Aorta (tissue), 5 donors: ENCODE measurements around the gene TCP11. TPM values are rescaled to one million over a fixed set of nuclear protein-coding genes. Genes with fewer than 3 reads are reported as not detected.

Experiments used
- ATAC-seq: fragments of 200-7000 bp; cut with Tn5 transposase; one replicate; pipeline ENCODE4 v1.9.1; 2022; ENCODE audit warnings: moderate library complexity; ENCODE audit not compliant: low FRiP score
- DNase-seq, 2 donors: peaks; one replicate each; pipeline ENCODE4 v3.0.0-alpha.2; 2020
- H3K27ac ChIP-seq, 2 donors: one replicate each; pipeline ENCODE4 v1.5.1; 2013; ENCODE audit warnings: low read length in 2 of 2, mild to moderate bottlenecking in 2 of 2, moderate library complexity in 2 of 2, control low read depth in 1 of 2, inconsistent platforms in 1 of 2, low read depth in 1 of 2
- H3K27me3 ChIP-seq, 2 donors: one replicate each; pipeline ENCODE4 v1.6.1; 2013; ENCODE audit warnings: control low read depth in 1 of 2, low read length in 1 of 2, mild to moderate bottlenecking in 1 of 2, moderate library complexity in 1 of 2; ENCODE audit not compliant: insufficient read depth in 2 of 2, control insufficient read depth in 1 of 2
- H3K36me3 ChIP-seq, 2 donors: one replicate each; pipeline ENCODE4 v1.6.1; 2013; ENCODE audit warnings: control low read depth in 1 of 2, low read length in 1 of 2, mild to moderate bottlenecking in 1 of 2; ENCODE audit not compliant: insufficient read depth in 2 of 2, control insufficient read depth in 1 of 2
- H3K4me1 ChIP-seq, 2 donors: one replicate each; pipeline ENCODE4 v1.6.1; 2013; ENCODE audit warnings: low read length in 2 of 2, control low read depth in 1 of 2, mild to moderate bottlenecking in 1 of 2, moderate library complexity in 1 of 2; ENCODE audit not compliant: insufficient read depth in 2 of 2, control insufficient read depth in 1 of 2
- H3K4me3 ChIP-seq, 2 donors: one replicate each; pipeline ENCODE4 v1.5.1; 2013; ENCODE audit warnings: low read length in 2 of 2, control low read depth in 1 of 2, mild to moderate bottlenecking in 1 of 2
- H3K9me3 ChIP-seq: one replicate; pipeline ENCODE4 v1.6.1; 2013; ENCODE audit warnings: mild to moderate bottlenecking, low read length; ENCODE audit not compliant: control insufficient read depth
- WGBS, 2 donors: extraction: QIAGEN DNeasy Blood & Tissue Kit; methylation state at CpG; one replicate each; pipeline ENCODE4 v1.1.7; 2013; 5-methylcytosine and 5-hydroxymethylcytosine counted together
- intact Hi-C, 2 donors: fragments of 100-400 bp; cut with DNase I; formaldehyde crosslinking; loops; one replicate each; pipeline versions ENCODE4 v1.14.2 to v1.15.0; 2022
- polyA plus RNA-seq, 2 donors: library from polyadenylated mRNA; stranded (reverse); fragments of 200-250 nt; gene quantifications; one replicate each; pipeline ENCODE4 v1.2.3, GENCODE V29; 2013
- total RNA-seq, 2 donors: library from RNA; stranded (reverse); fragmentation: NEBNext Ultra II Directional; extraction: Animal tissue kit (Norgen Biotek cat#: 25700); gene quantifications; one replicate each; pipeline ENCODE4 v1.2.1, GENCODE V29; 2021
- donor health status: healthy with polysubstance abuse.
- donor health status: Bipolar disorder and iron deficiency.
- donor health status: DM: no; HTN: no; CAD: no.
- donor health status: DM: no; HTN: no; CAD: no.
- donor health status: DM: yes; HTN: yes; CAD: no.

Gene TCP11
- total and polyA plus RNA-seq, 4 donors: 0.36 TPM; not detected in 3

GRCh38 chr6:35080016-35080680 lies 61.0 kb downstream of the TCP11 start:
- intact Hi-C loops: no loop called here
- H3K4me1 ChIP-seq: no peaks in the 10 kb centered on the region
- no peak for ATAC-seq
- WGBS, 2 donors: 86 to 89% methylated on average over 13 of the region's 13 CpGs
- H3K4me3 ChIP-seq: no peak overlapping the region
- no peaks in the 10 kb centered on the region for H3K27me3 ChIP-seq
- no peak for DNase-seq
- H3K9me3 ChIP-seq: no peaks in the 10 kb centered on the region
- H3K36me3 ChIP-seq: peaks cover 0 to 8% of the 10 kb centered on the region in 2 donors
- no peak overlapping the region for H3K27ac ChIP-seq

DNA sequence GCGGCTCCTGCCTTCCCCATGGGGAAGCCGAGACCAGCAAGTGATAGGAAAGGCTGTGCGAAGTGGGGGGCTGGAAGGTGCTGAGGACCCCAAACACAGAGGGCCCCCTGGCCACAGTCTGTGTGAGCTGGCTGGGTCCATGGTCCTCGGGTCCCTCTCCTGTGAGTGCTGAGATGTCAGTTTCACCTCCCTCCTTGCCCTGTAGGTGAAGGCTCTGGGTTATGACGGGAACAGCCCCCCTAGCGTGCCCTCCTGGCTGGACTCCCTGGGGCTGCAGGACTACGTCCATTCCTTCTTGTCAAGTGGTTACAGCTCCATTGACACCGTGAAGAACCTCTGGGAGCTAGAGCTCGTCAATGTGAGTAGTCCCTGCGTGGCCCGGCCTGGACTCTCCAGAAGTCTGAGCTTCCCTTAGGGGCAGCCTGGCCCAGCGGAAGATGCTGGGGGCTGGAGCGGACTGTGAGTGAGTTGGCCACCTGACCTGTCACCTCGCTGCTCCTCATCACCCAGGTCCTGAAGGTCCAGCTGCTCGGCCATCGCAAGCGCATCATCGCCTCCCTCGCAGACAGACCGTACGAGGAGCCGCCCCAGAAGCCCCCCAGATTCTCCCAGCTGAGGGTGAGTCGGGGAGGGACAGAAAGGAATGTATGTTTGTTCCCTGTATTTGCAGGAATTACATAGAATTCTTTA lies 61.7 kb downstream of the TCP11 start:
- H3K27me3 ChIP-seq: no peaks in the 10 kb centered on the region
- peaks cover 0 to 8% of the 10 kb centered on the region in 2 donors for H3K36me3 ChIP-seq
- no peak overlapping the region for H3K4me3 ChIP-seq
- H3K27ac ChIP-seq: no peak overlapping the region
- 89 to 90% methylated on average over 23 of the region's 23 CpGs for WGBS, 2 donors
- no peak for ATAC-seq
- H3K9me3 ChIP-seq: no peaks in the 10 kb centered on the region
- DNase-seq: peak in 1 of 2 donors; percentile 68
- intact Hi-C loops: no loop called here
- H3K4me1 ChIP-seq: no peaks in the 10 kb centered on the region

GRCh38 chr6:35078896-35079295 lies 62.2 kb downstream of the TCP11 start:
- 90 to 92% methylated on average over 11 of the region's 11 CpGs for WGBS, 2 donors
- no peaks in the 10 kb centered on the region for H3K4me1 ChIP-seq
- H3K4me3 ChIP-seq: no peak overlapping the region

GRCh38 chr6:35078226-35078850 lies 62.8 kb downstream of the TCP11 start:
- intact Hi-C loops: no loop called here
- 89 to 91% methylated on average over 20 of the region's 20 CpGs for WGBS, 2 donors
- Histone ChIP-seq H3K9me3 (no peaks in the 10 kb centered on the region), H3K36me3 (peaks cover 0 to 7% of the 10 kb centered on the region in 2 donors), H3K27ac (no peak overlapping the region), H3K27me3 (no peaks in the 10 kb centered on the region), H3K4me3 (no peak overlapping the region), H3K4me1 (no peaks in the 10 kb centered on the region)
- peak; percentile 26 for ATAC-seq
- DNase-seq: peak; percentile 15 to 55

More at GRCh38 chr6:35078896-35079295, 62.2 kb downstream of the TCP11 start:
- Histone ChIP-seq H3K36me3 (peaks cover 0 to 8% of the 10 kb centered on the region in 2 donors), H3K27ac (no peak overlapping the region), H3K27me3 (no peaks in the 10 kb centered on the region), H3K9me3 (no peaks in the 10 kb centered on the region)
- intact Hi-C loops: no loop called here
- DNase-seq: no peak
- ATAC-seq: no peak

GRCh38 chr6:35077713-35078105 lies 63.4 kb downstream of the TCP11 start:
- Histone ChIP-seq H3K4me1 (no peaks in the 10 kb centered on the region), H3K27me3 (no peaks in the 10 kb centered on the region), H3K27ac (no peak overlapping the region), H3K36me3 (peaks cover 0 to 8% of the 10 kb centered on the region in 2 donors), H3K4me3 (no peak overlapping the region), H3K9me3 (no peaks in the 10 kb centered on the region)
- DNase-seq: peak; percentile 37 to 39
- ATAC-seq: no peak
- 79 to 82% methylated on average over 11 of the region's 11 CpGs for WGBS, 2 donors
- intact Hi-C loops: no loop called here

DNA sequence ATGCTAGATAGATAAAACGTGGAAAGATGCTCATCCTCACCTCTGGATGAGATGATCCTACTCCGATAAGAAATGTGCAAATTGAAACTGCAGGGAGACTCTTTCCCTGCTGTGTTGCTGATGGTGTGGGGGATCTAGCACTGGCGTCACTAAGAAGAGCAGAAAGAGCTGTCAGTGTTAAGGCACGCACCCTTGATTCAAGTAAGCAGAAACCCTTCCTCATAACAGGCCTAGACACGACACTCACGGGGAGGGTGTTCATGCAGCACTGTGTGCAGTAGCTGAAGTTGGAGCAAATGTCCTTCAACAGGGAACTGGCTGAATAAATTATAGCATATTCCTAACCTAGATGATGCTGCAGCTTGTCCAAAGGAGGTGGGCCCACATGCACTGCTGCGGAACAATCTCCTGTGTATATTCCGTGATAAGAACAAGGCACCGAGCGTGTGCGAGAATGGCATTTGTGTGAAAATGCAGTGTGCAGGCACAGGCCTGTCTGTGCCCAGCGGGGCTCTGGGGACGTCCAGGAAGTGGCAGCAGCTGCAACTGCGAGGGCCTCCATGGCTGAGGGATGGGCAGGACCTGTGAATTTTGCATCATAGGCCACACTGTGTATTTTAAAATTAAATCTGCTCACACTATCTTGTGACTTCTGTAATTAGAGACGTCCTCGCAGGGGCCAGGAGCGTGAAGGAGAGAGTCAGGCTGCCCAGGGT lies 64.0 kb downstream of the TCP11 start:
- Histone ChIP-seq H3K9me3 (no peaks in the 10 kb centered on the region), H3K36me3 (peaks cover 0 to 8% of the 10 kb centered on the region in 2 donors), H3K27me3 (no peaks in the 10 kb centered on the region), H3K4me3 (no peak overlapping the region), H3K27ac (no peak overlapping the region), H3K4me1 (no peaks in the 10 kb centered on the region)
- WGBS, 2 donors: 81% methylated on average over 17 of the region's 17 CpGs
- ATAC-seq (no peak), DNase-seq (peak; percentile 26 to 63)
- intact Hi-C loops: no loop called here

DNA sequence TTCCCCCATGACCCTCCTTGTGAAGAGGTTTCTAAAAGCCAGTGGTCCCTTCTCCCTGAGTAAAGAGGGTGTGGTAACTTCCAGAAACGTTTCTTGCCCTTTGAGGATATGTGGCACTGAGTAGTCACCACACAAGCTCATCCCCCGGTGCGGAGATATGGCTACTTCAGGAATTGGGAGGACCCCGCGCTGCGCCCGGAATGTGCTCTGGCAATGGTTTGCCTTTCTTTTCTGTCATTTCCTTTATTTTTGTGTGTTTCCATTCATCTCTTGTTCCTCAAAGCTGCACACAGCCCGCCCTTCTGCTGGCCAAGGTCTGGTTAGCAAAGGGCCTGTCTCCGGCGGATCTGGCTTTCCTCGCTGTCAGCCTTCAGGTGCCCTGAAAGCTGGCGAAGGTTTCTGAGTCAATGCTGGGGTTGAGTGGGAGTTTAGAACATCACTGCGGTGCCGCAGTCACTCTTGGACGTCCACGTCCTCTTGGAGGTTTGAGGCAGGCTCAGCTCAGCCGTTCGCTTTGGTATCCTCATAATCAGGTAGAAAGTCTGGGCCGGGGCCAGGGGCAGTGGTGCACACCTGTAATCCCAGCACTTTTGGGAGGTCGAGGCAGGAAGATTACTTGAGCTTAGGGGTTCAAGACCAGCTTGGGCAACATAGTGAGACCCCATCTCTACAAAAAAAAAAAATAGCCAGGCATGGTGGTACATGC lies 67.2 kb downstream of the TCP11 start:
- ATAC-seq (no peak), DNase-seq (peak; percentile 25 to 57)
- 90% methylated on average over 20 of the region's 20 CpGs for WGBS, 2 donors
- no peak overlapping the region for H3K4me3 ChIP-seq
- H3K9me3 ChIP-seq: no peaks in the 10 kb centered on the region
- no peaks in the 10 kb centered on the region for H3K4me1 ChIP-seq
- H3K27ac ChIP-seq: no peak overlapping the region
- peaks cover 3 to 5% of the 10 kb centered on the region in 2 donors for H3K36me3 ChIP-seq
- no peaks in the 10 kb centered on the region for H3K27me3 ChIP-seq
- intact Hi-C loops: no loop called here

DNA sequence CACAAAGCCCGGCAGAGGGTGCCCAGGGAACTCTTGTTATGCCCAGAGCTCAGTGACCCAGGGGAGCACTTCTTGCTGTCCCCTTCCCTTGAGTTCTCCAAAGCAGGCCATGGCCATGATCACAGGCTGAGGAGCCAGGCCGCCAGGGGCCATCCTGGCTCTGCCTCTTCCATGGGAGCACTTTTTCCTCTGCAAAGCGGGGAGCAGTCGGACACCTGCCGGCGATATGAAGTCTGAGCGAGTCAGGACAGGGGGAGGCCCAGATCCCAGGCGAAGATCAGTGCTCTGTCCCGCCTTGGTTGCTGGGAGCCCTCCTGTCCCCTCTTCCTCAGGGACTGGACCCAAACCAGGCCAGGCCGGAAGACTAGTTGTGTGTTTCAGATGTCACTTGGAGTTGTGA lies 67.9 kb downstream of the TCP11 start:
- ATAC-seq: no peak
- no peak overlapping the region for H3K4me3 ChIP-seq
- no peak overlapping the region for H3K27ac ChIP-seq
- peaks cover 1 to 3% of the 10 kb centered on the region in 2 donors for H3K36me3 ChIP-seq
- intact Hi-C loops: no loop called here
- H3K4me1 ChIP-seq: no peaks in the 10 kb centered on the region
- 91 to 92% methylated on average over 10 of the region's 10 CpGs for WGBS, 2 donors
- peak; percentile 19 to 63 for DNase-seq
- H3K9me3 ChIP-seq: no peaks in the 10 kb centered on the region
- H3K27me3 ChIP-seq: no peaks in the 10 kb centered on the region
